ENCODE results near the gene KRT28. TPM values are rescaled to one million over a fixed set of nuclear protein-coding genes. Genes with fewer than 3 reads are reported as not detected.

Gene KRT28
- total RNA-seq, 1 donor: not detected

DNA sequence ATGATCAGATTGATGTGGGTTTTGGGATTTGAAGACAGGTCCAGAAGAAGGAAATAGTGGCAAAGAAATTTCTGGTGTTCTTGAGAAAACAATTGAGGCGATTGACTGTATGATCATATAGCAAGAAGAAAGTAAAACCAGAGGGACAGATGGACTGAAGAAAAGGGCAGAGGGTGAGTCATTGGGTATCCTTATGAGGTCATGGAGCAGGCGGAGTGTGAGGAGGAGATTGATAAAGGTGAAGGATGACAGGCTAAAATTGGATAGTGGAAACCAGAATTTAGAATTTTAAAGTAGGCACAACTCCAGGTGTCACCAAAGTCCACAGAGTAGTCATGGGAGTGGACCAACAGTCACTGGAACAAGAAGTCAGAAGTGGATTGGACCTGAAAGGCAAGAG lies 1.4 kb upstream of the KRT28 start:
- H3K79me2 ChIP-seq (ENCODE audit: insufficient read depth, low read length): no peaks in the 10 kb centered on the region
- H4K20me1 ChIP-seq (ENCODE audit: insufficient read depth, low read length): no peaks in the 10 kb centered on the region
- H3K9me3 ChIP-seq (ENCODE audit: low read depth, low read length): no peaks in the 10 kb centered on the region
- no peaks in the 10 kb centered on the region for H3K4me1 ChIP-seq (ENCODE audit: insufficient read depth, low read length)
- no peak overlapping the region for H3K27ac ChIP-seq (ENCODE audit: low read depth, low read length)
- no peak overlapping the region for H3K4me3 ChIP-seq (ENCODE audit: insufficient read depth, low read length)
- DNase-seq (ENCODE audit: insufficient read length, low spot score, missing footprints): no peak
- no peaks in the 10 kb centered on the region for H3K36me3 ChIP-seq (ENCODE audit: insufficient read depth, low read length)
- no peak overlapping the region for H3K4me2 ChIP-seq (ENCODE audit: insufficient read depth, low read length)
- H2AFZ ChIP-seq (ENCODE audit: low read length): no peak overlapping the region
- TF ChIP-seq, protein P1, sequence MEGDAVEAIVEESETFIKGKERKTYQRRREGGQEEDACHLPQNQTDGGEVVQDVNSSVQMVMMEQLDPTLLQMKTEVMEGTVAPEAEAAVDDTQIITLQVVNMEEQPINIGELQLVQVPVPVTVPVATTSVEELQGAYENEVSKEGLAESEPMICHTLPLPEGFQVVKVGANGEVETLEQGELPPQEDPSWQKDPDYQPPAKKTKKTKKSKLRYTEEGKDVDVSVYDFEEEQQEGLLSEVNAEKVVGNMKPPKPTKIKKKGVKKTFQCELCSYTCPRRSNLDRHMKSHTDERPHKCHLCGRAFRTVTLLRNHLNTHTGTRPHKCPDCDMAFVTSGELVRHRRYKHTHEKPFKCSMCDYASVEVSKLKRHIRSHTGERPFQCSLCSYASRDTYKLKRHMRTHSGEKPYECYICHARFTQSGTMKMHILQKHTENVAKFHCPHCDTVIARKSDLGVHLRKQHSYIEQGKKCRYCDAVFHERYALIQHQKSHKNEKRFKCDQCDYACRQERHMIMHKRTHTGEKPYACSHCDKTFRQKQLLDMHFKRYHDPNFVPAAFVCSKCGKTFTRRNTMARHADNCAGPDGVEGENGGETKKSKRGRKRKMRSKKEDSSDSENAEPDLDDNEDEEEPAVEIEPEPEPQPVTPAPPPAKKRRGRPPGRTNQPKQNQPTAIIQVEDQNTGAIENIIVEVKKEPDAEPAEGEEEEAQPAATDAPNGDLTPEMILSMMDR (IDR thresholded peaks at IDR 0.05; ENCODE audit: extremely low read depth, low read depth, low read length): no peak
- H3K27me3 ChIP-seq (ENCODE audit: insufficient read depth, low read length): peaks cover 34% of the 10 kb centered on the region

DNA sequence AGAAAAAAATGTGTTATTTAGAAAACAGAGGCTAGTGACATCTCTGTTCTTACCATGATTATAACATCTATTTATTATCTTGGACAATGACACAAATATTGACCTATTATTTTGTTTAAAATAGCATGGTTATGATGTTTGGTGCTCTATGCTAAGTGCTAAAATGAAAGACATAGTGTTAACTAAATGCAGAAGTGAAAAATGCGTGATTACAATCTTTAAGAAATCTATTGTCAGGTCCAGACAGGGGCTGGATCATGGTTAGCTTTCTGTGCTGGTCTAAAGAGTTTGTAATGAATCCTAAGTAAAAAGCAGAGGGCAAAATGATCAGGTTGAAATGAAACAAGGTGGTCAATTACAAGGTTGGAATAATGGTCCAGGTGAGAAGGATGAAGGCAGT lies 622 bp upstream of the KRT28 start:
- Histone ChIP-seq H3K9me3 (ENCODE audit: low read depth, low read length) (no peaks in the 10 kb centered on the region), H3K4me3 (ENCODE audit: insufficient read depth, low read length) (no peak overlapping the region), H3K36me3 (ENCODE audit: insufficient read depth, low read length) (no peaks in the 10 kb centered on the region), H3K4me2 (ENCODE audit: insufficient read depth, low read length) (no peak overlapping the region), H3K4me1 (ENCODE audit: insufficient read depth, low read length) (no peaks in the 10 kb centered on the region), H2AFZ (ENCODE audit: low read length) (no peak overlapping the region), H3K79me2 (ENCODE audit: insufficient read depth, low read length) (no peaks in the 10 kb centered on the region), H4K20me1 (ENCODE audit: insufficient read depth, low read length) (no peaks in the 10 kb centered on the region), H3K27ac (ENCODE audit: low read depth, low read length) (no peak overlapping the region), H3K27me3 (ENCODE audit: insufficient read depth, low read length) (peaks cover 41% of the 10 kb centered on the region)
- TF ChIP-seq, protein P1 (IDR thresholded peaks at IDR 0.05; ENCODE audit: extremely low read depth, low read depth, low read length): no peak
- no peak for DNase-seq (ENCODE audit: insufficient read length, low spot score, missing footprints)

DNA sequence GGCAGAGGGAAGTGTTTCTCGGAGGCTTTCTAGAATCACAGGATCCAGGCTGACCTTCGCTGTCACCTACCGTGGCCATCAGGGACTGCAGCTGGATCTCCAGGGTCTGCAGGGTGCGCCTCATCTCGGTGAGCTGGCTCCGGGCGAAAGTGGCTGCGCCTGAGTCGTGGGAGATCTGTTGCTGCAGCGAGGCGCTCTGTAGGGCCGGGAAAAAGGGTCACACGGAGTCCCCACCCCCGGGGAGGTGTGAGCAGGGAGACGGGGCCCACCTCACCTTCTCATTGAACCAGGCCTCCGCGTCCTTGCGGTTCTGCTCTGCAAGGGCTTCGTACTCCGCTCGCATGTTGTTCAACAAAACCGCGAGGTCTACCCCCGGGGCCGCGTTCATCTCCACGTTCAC lies 2.9 kb downstream of the KRT28 start:
- TF ChIP-seq, protein P1 (IDR thresholded peaks at IDR 0.05; ENCODE audit: extremely low read depth, low read depth, low read length): no peak

DNA sequence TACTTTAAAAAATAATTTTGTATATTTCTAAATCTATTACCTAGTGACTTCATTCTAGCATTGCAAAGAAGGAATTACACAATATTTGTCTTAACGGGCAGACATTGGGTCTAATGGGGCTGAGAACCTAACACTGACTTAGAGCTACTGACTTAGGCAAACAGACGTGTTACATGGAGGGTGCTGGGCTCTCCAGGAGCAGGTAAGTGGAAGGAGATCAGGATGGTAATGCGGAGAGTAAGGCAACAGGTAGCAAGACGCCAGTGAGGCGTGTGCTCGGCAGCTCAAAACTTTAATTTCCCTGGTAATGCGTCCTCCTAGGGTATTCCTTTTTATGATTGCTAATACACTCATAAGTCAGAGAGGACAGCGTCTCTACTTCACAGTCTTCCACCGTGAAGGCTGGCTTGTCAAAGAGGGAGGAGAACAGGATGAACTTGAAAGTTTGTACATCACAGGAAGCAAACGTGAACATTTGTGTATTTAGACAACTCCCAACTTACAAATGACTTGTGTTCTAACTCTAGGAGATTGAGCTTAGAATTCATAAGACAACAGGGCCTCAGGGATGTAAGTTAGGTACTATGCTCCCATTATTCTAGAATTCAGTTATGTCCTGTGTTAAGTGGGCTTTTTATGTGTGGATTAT lies 4.6 kb downstream of the KRT28 start:
- TF ChIP-seq, protein P1 (IDR thresholded peaks at IDR 0.05; ENCODE audit: extremely low read depth, low read depth, low read length): no peak
- Histone ChIP-seq H3K4me1 (ENCODE audit: insufficient read depth, low read length) (no peaks in the 10 kb centered on the region), H3K4me2 (ENCODE audit: insufficient read depth, low read length) (no peak overlapping the region)

More for the DNA sequence above, 2.9 kb downstream of the KRT28 start:
- Histone ChIP-seq H3K27ac (ENCODE audit: low read depth, low read length) (no peak overlapping the region), H4K20me1 (ENCODE audit: insufficient read depth, low read length) (no peaks in the 10 kb centered on the region), H3K4me3 (ENCODE audit: insufficient read depth, low read length) (no peak overlapping the region), H3K4me2 (ENCODE audit: insufficient read depth, low read length) (no peak overlapping the region), H3K79me2 (ENCODE audit: insufficient read depth, low read length) (no peaks in the 10 kb centered on the region), H3K36me3 (ENCODE audit: insufficient read depth, low read length) (no peaks in the 10 kb centered on the region), H2AFZ (ENCODE audit: low read length) (no peak overlapping the region), H3K9me3 (ENCODE audit: low read depth, low read length) (no peaks in the 10 kb centered on the region), H3K27me3 (ENCODE audit: insufficient read depth, low read length) (peaks cover 60% of the 10 kb centered on the region), H3K4me1 (ENCODE audit: insufficient read depth, low read length) (no peaks in the 10 kb centered on the region)
- no peak for DNase-seq (ENCODE audit: insufficient read length, low spot score, missing footprints)

More for the DNA sequence above, 4.6 kb downstream of the KRT28 start:
- H2AFZ ChIP-seq (ENCODE audit: low read length): no peak overlapping the region
- no peak for DNase-seq (ENCODE audit: insufficient read length, low spot score, missing footprints)
- H3K27ac ChIP-seq (ENCODE audit: low read depth, low read length): no peak overlapping the region
- no peaks in the 10 kb centered on the region for H3K9me3 ChIP-seq (ENCODE audit: low read depth, low read length)
- peaks cover 50% of the 10 kb centered on the region for H3K27me3 ChIP-seq (ENCODE audit: insufficient read depth, low read length)
- no peaks in the 10 kb centered on the region for H3K36me3 ChIP-seq (ENCODE audit: insufficient read depth, low read length)
- no peak overlapping the region for H3K4me3 ChIP-seq (ENCODE audit: insufficient read depth, low read length)
- no peaks in the 10 kb centered on the region for H3K79me2 ChIP-seq (ENCODE audit: insufficient read depth, low read length)
- no peaks in the 10 kb centered on the region for H4K20me1 ChIP-seq (ENCODE audit: insufficient read depth, low read length)

All from osteoblast (primary cell).